HG03045 (cell line): ENCODE results near the gene COL1A1.

Experiments
- ATAC-seq: cut with Tn5 transposase; IDR thresholded peaks from one replicate; pipeline ENCODE4 v1.9.1; 2021; ENCODE audit warnings: mild to moderate bottlenecking, moderate library complexity; ENCODE audit not compliant: unreplicated experiment

The COL1A1 gene

GRCh38 chr17:50145532-50146229 lies 55.8 kb downstream of the COL1A1 start:
- no peak for ATAC-seq

GRCh38 chr17:50144845-50145531 lies 56.4 kb downstream of the COL1A1 start:
- no peak for ATAC-seq

- no peak for ATAC-seq
Observed at GRCh38 chr17:50144355-50144754, 57.1 kb downstream of the COL1A1 start.

DNA sequence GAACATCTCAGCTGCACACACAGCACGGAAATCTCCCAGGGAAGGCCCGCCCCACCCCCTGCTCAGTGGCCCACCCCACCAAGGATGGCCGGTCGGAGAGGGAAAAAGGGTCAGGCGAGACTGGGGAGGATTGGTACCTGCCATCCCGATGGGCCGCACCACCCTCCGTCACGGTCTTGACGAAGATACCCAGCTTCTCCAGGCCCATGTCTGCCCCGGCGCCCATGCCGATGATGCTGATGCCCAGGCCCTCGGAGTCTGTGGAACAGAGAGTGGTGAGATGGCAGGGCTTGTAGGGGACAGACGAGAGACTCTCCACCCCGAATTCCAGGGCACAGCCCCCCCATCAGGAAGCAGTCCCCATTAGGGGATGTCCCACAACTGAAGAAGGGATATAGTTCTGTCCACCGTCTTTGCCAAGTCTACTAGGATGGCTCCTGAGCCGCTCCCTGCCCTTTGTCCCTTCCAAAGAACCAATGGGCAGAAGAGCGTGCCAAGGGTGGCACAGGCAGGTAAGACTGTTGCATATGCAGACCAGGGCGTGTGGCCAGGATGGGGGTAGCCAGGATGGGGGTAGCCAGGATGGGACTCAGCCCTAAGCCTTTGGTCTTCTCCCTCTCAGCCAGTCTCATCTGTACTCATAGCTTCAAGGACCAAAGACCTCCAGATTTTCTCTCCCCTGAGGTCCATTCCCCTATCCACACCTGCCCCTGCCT lies 57.8 kb downstream of the COL1A1 start:
- no peak for ATAC-seq

DNA sequence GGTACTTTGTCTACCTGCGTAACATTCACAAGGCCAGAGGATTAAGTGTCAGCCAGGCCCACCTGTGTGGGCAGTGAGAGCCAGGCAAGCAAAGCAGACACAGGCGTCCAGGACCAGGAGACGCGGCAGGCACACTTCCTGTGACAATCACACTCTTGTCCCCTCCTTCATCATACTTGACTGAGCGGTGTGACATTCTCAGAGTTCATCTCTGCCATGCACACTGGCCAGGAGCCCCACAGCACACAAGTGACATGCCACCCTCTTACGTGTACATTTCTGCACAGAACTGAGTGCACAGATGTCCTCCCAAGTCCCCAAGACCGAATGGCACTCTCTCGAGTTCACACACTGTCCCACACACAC lies 59.7 kb downstream of the COL1A1 start:
- ATAC-seq, result no peak

DNA sequence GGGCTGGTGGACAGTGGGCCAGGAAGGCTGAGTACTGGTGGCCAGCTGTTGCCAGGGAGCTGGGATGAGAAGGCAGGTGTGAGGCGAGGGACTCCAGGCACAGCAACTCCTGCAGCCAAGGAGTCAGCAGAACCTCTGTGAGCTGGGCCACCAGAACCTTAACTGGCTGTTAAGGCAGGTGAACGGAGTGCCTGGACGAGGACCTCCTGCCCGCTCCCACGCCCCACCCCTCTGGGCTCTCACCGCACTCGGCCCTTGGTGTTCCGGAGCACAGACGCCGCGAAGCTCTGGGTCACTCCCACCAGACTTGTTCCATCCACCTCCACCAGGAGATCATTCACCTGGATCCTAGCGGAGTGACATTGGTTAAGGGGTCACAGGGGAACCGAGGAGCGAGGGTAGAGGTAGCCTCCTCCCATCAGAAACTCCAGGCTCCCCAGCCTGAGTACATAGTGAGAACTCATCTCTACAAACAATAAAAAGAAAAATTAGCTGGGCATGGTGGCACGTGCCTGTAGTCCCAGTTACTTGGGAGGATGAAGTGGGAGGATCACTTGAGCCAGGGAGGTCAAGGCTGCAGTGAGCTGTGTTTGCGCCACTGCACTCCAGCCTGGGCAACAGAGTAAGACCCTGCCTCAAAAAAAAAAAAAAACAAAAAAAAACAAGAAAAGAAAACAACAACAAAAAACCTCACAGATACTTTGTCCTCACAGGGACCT lies 60.2 kb downstream of the COL1A1 start:
- no peak for ATAC-seq

- peak; percentile 63 for ATAC-seq
Observed at GRCh38 chr17:50139950-50140885, 61.2 kb downstream of the COL1A1 start.

- no peak for ATAC-seq
Observed at GRCh38 chr17:50139185-50139783, 62.1 kb downstream of the COL1A1 start.

- ATAC-seq, result no peak
Observed at GRCh38 chr17:50137042-50137441, 64.4 kb downstream of the COL1A1 start.

DNA sequence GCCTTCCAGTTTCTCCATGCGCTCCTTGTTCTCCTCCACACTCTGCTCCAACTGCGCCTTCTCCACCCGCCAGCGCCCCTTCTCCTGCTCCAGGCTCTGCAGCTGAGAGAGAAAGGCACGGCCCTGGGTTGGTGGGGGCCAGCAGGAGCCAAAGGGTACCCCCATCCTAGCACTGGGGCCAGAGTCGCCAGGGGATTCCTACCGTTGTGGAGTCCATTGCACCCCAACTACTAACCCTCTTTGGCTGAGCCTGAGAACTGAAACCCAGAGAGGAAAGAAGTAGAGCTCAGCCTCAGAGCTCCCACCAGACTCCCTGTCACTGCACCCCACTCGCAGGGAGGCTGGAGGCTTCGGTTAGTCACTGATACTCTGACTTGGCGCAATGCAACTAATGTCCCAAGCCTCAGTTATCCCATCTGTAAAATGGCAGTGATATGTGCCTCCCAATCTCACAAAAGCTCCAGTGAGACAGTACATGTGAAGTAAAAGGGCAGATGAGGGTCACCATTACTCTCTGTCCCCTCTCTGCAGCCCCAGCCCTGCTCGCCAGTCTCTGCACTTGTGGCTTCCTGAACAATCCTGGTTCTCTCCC lies 65.2 kb downstream of the COL1A1 start:
- ATAC-seq, result no peak

GRCh38 chr17:50135316-50136095 lies 65.9 kb downstream of the COL1A1 start:
- ATAC-seq, result no peak

- ATAC-seq, result no peak
Observed at GRCh38 chr17:50134206-50135110, 67.0 kb downstream of the COL1A1 start.

GRCh38 chr17:50133769-50134099 lies 67.7 kb downstream of the COL1A1 start:
- no peak for ATAC-seq
